ENCODE data around the gene NPAS3. TPM values are rescaled to one million over a fixed set of nuclear protein-coding genes. Genes with fewer than 3 reads are reported as not detected.

The NPAS3 gene
- total RNA-seq, 1 experiment from 2014 or later, result not detected

DNA sequence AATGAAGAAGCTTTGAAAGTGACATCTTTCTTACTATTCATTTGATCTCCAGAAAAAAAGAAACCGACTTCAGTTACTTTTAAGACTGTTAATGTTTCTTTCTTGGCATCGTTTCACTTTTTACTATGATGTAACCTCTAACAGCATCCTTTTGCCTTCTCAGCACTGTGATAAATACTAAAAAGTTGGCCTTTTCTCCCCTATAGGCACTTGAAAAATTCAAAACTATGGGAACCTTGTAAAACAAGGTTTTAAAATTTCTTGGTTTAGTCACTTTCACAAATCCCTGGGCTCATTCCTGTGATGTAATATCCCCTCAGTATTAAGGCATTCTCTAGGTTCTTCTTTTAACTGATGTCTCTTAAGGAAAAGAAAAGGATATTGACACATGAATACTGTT is 730.4 kb downstream of the NPAS3 start:
- intact Hi-C loops (cut with micrococcal nuclease), result loop anchor here (1.0 kb wide), 1 partner anchor 15 kb away; no protein-coding TSS in a partner anchor
- Histone ChIP-seq H3K27ac (ENCODE audit: low read depth, low read length) (no peak overlapping the region), H2AFZ (ENCODE audit: low read depth, low read length, poor library complexity, severe bottlenecking) (no peak overlapping the region), H4K20me1 (ENCODE audit: insufficient read depth) (no peaks in the 10 kb centered on the region; the same call in 1 of the 2 replicates), H3K9ac (ENCODE audit: low read length) (no peak overlapping the region), H3K9me3 (ENCODE audit: control insufficient read depth in 1 of 2, insufficient read depth in 1 of 2, low read depth in 1 of 2, low read length in 2 of 2) (no peaks in the 10 kb centered on the region), H3K79me2 (ENCODE audit: insufficient read depth, low read length) (no peaks in the 10 kb centered on the region), H3K9me2 (ENCODE audit: insufficient read depth) (no peaks in the 10 kb centered on the region), H3K27me3 (ENCODE audit: insufficient read depth, low read length) (no peaks in the 10 kb centered on the region; the same call in 1 of the 2 replicates), H3K4me2 (ENCODE audit: low read length) (no peak overlapping the region), H3K4me3 (replicated peaks in 1 of 2; ENCODE audit: low read depth in 1 of 2, low read length in 2 of 2) (no peak overlapping the region), H3K4me1 (ENCODE audit: control insufficient read depth in 1 of 2, insufficient read depth in 2 of 2, low read length in 2 of 2) (no peaks in the 10 kb centered on the region), H3K36me3 (ENCODE audit: control insufficient read depth in 1 of 2, insufficient read depth in 2 of 2, low read length in 2 of 2) (no peaks in the 10 kb centered on the region)
- ATAC-seq (no peak), DNase-seq (ENCODE audit: low read depth, low spot score) (no peak)
- ChIA-PET CTCF (no interaction called here), POLR2A (no interaction called here), RAD21 (ENCODE audit: low non-redundant PET in 1 of 2, low total read pairs in 2 of 2, uncharacterized antibody in 2 of 2, unreplicated experiment in 2 of 2) (no interaction called here)
- TF ChIP-seq SP1 (IDR thresholded peaks at IDR 0.05; ENCODE audit: low read depth) (no peak), SIN3A (IDR thresholded peaks at IDR 0.05; ENCODE audit: low read depth) (no peak), POLR2A (IDR thresholded peaks at IDR 0.05; ENCODE audit: borderline replicate concordance, extremely low read depth, insufficient read depth, insufficient read length) (no peak)
- TF ChIP-seq, protein P1, sequence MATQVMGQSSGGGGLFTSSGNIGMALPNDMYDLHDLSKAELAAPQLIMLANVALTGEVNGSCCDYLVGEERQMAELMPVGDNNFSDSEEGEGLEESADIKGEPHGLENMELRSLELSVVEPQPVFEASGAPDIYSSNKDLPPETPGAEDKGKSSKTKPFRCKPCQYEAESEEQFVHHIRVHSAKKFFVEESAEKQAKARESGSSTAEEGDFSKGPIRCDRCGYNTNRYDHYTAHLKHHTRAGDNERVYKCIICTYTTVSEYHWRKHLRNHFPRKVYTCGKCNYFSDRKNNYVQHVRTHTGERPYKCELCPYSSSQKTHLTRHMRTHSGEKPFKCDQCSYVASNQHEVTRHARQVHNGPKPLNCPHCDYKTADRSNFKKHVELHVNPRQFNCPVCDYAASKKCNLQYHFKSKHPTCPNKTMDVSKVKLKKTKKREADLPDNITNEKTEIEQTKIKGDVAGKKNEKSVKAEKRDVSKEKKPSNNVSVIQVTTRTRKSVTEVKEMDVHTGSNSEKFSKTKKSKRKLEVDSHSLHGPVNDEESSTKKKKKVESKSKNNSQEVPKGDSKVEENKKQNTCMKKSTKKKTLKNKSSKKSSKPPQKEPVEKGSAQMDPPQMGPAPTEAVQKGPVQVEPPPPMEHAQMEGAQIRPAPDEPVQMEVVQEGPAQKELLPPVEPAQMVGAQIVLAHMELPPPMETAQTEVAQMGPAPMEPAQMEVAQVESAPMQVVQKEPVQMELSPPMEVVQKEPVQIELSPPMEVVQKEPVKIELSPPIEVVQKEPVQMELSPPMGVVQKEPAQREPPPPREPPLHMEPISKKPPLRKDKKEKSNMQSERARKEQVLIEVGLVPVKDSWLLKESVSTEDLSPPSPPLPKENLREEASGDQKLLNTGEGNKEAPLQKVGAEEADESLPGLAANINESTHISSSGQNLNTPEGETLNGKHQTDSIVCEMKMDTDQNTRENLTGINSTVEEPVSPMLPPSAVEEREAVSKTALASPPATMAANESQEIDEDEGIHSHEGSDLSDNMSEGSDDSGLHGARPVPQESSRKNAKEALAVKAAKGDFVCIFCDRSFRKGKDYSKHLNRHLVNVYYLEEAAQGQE (IDR thresholded peaks at IDR 0.05; ENCODE audit: low read depth), result no peak
- BruUV-seq (replicated peaks), result no TSS peak

DNA sequence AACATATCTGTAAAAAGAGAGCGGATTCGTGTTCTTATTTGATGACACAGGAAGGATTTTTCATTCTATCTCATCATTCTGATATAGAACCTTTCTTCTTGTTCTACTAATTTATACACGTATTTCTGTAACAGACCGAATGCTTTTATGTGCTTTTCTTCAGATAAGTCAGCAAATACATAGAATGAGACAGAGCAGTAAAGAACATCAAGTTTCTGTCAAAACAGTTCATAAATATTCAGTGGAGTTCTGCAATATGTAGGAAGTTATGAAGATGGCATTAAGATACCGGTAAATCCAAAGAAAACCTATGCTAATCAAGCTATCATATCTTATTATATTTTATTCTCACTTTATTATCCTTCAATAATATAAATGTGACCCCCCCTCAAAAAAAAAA is 731.6 kb downstream of the NPAS3 start:
- no peaks in the 10 kb centered on the region for H3K36me3 ChIP-seq (ENCODE audit: control insufficient read depth in 1 of 2, insufficient read depth in 2 of 2, low read length in 2 of 2)
- no peaks in the 10 kb centered on the region; the same call in 1 of the 2 replicates for H4K20me1 ChIP-seq (ENCODE audit: insufficient read depth)
- no peak overlapping the region for H3K9ac ChIP-seq (ENCODE audit: low read length)
- H3K79me2 ChIP-seq (ENCODE audit: insufficient read depth, low read length), result no peaks in the 10 kb centered on the region
- ChIA-PET POLR2A (no interaction called here), RAD21 (ENCODE audit: low non-redundant PET in 1 of 2, low total read pairs in 2 of 2, uncharacterized antibody in 2 of 2, unreplicated experiment in 2 of 2) (no interaction called here), CTCF (no interaction called here)
- BruUV-seq (replicated peaks), result no TSS peak
- TF ChIP-seq CEBPB (IDR thresholded peaks at IDR 0.05; ENCODE audit: low read depth) (no peak), ZFX (IDR thresholded peaks at IDR 0.05) (no peak), SP1 (IDR thresholded peaks at IDR 0.05; ENCODE audit: low read depth) (no peak), POLR2A (IDR thresholded peaks at IDR 0.05; ENCODE audit: borderline replicate concordance, extremely low read depth, insufficient read depth, insufficient read length) (no peak)
- H3K9me3 ChIP-seq (ENCODE audit: control insufficient read depth in 1 of 2, insufficient read depth in 1 of 2, low read depth in 1 of 2, low read length in 2 of 2), result no peaks in the 10 kb centered on the region
- H2AFZ ChIP-seq (ENCODE audit: low read depth, low read length, poor library complexity, severe bottlenecking), result no peak overlapping the region
- H3K9me2 ChIP-seq (ENCODE audit: insufficient read depth), result no peaks in the 10 kb centered on the region
- no peak overlapping the region for H3K4me2 ChIP-seq (ENCODE audit: low read length)
- no peak overlapping the region for H3K27ac ChIP-seq (ENCODE audit: low read depth, low read length)
- no peaks in the 10 kb centered on the region for H3K4me1 ChIP-seq (ENCODE audit: control insufficient read depth in 1 of 2, insufficient read depth in 2 of 2, low read length in 2 of 2)
- DNase-seq (ENCODE audit: low read depth, low spot score), result no peak
- intact Hi-C loops (cut with micrococcal nuclease), result loop anchor here (10.0 kb wide), 1 partner anchor 425 kb away; no protein-coding TSS in a partner anchor
- H3K4me3 ChIP-seq (replicated peaks in 1 of 2; ENCODE audit: low read depth in 1 of 2, low read length in 2 of 2), result no peak overlapping the region
- no peak for ATAC-seq
- H3K27me3 ChIP-seq (ENCODE audit: insufficient read depth, low read length), result no peaks in the 10 kb centered on the region; the same call in 1 of the 2 replicates
